Measurements from ENCODE around the gene DMD. TPM values are rescaled to one million over a fixed set of nuclear protein-coding genes. Genes with fewer than 3 reads are reported as not detected.

The DMD gene
- total and polyA plus RNA-seq, 2 of the 8 experiments (the other 6 are each of a cell fraction or from before 2014, with no cell fraction given), result 4.8 to 7.4 TPM

DNA sequence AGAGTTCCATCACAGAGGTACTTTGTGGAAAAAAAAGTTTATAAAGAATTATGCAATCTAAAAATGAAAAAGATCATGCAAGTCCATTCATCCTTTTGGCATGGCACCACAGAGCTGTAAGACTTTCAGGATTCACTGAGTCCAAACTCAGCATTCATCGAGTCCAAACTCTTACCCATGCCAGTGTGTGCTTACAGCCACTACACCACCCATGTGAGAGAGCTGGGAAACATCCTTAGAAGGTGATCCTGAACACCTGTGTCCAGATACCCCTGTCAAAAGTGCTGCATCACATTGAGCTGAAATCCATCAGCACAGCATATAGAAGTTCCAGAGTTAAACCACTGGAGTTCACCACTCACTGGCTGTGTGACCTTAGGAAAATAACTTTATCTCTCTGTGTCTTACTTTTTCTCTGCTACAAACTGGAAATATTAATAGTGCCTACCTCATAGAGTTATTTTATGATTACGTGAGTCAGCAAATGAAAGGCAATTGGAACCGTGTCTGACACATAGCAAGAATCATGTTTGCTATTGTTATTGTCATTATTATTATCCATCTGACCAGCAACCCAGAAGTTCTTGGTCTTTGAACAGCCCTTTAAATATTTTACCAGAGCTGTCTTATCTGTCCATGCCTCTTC lies 2024.5 kb downstream of the DMD start:
- Histone ChIP-seq H2AFZ (ENCODE audit: low read length) (no peak overlapping the region), H3K14ac (ENCODE audit: insufficient read length) (no peak overlapping the region), H4K8ac (ENCODE audit: extremely low read depth, insufficient read depth, low read length) (no peak overlapping the region), H2BK15ac (ENCODE audit: low read length) (no peak overlapping the region), H3K56ac (replicated peaks; ENCODE audit: insufficient read length, low read depth, low read length) (no peak overlapping the region), H4K5ac (ENCODE audit: insufficient read length, low read depth, low read length) (no peak overlapping the region), H3K9ac (replicated peaks in 1 of 4; ENCODE audit: extremely low read depth in 1 of 4, low read depth in 3 of 4, low read length in 3 of 4) (no peak overlapping the region), H4K91ac (replicated peaks; ENCODE audit: insufficient read length, low read length) (no peak overlapping the region), H2BK120ac (replicated peaks; ENCODE audit: low read depth, low read length) (no peak overlapping the region), H3K4ac (replicated peaks; ENCODE audit: insufficient read length, low read depth, low read length) (no peak overlapping the region), H3K4me1 (replicated peaks in 1 of 4; ENCODE audit: control insufficient read depth in 3 of 4, insufficient read depth in 4 of 4, low read length in 3 of 4) (no peaks in the 10 kb centered on the region), H3K79me2 (ENCODE audit: control insufficient read depth in 1 of 2, insufficient read depth in 2 of 2, low read length in 2 of 2) (no peaks in the 10 kb centered on the region), H3K79me1 (ENCODE audit: low read depth, low read length) (no peaks in the 10 kb centered on the region), H3K4me3 (ENCODE audit: extremely low read depth in 1 of 4, insufficient read depth in 2 of 4, low read depth in 3 of 4, low read length in 4 of 4) (no peak overlapping the region), H2BK5ac (ENCODE audit: low read depth, low read length) (no peak overlapping the region), H2BK20ac (ENCODE audit: low read length) (no peak overlapping the region), H4K20me1 (replicated peaks in 1 of 2; ENCODE audit: control insufficient read depth in 1 of 2, insufficient read depth in 2 of 2, low read length in 2 of 2) (no peaks in the 10 kb centered on the region), H3K27me3 (replicated peaks in 1 of 4; ENCODE audit: control insufficient read depth in 3 of 4, extremely low read depth in 1 of 4, insufficient read depth in 3 of 4, low read length in 3 of 4) (no peaks in the 10 kb centered on the region), H3K18ac (ENCODE audit: extremely low read depth, low read length) (no peak overlapping the region), H3K27ac (ENCODE audit: low read depth, low read length) (no peak overlapping the region), H3K4me2 (ENCODE audit: insufficient read depth in 1 of 2, low read depth in 2 of 2, low read length in 2 of 2) (no peak overlapping the region), H3K36me3 (ENCODE audit: control insufficient read depth in 2 of 4, insufficient read depth in 4 of 4, low read length in 3 of 4) (no peaks in the 10 kb centered on the region), H3K23ac (ENCODE audit: insufficient read length) (no peak overlapping the region), H2AK5ac (ENCODE audit: low read depth, low read length) (no peak overlapping the region), H3K9me3 (ENCODE audit: insufficient read depth in 2 of 2, low read depth in 1 of 2, low read length in 1 of 2) (no peaks in the 10 kb centered on the region), H3K23me2 (ENCODE audit: low read depth, low read length) (no peaks in the 10 kb centered on the region), H2BK12ac (ENCODE audit: low read depth, low read length) (no peak overlapping the region)
- no peak for TF ChIP-seq CBX5 (IDR thresholded peaks at IDR 0.05; ENCODE audit: low read depth, low read length)
- ChIA-PET CTCF (ENCODE audit: partially characterized antibody) (interaction anchor here (0.8 kb wide), 1 partner anchor 31 kb away, joined by 4 read pairs; no protein-coding TSS in a partner anchor), POLR2A (ENCODE audit: partially characterized antibody) (no interaction called here)
- FAIRE-seq (no peak), DNase-seq (ENCODE audit: low read depth in 1 of 2, low spot score in 2 of 2) (no peak)
- 97% methylated on average over 3 of the region's 3 CpGs; no CpG with 5 or more reads in 1 of the 2 experiments for WGBS, 2 experiments (ENCODE audit: extremely low coverage in 1 of 2, insufficient coverage in 1 of 2, insufficient read length in 1 of 2, insufficient replicate concordance in 2 of 2, low coverage in 1 of 2, low lambda C conversion rate in 2 of 2, missing lambda C conversion rate in 1 of 2)

All from H1 (cell line).